ENCODE data around the gene ETV3. TPM values are rescaled to one million over a fixed set of nuclear protein-coding genes. Genes with fewer than 3 reads are reported as not detected.

Gene ETV3
- total RNA-seq, 4 donors from 2014 or later = 28.8 to 48.3 (median 32.5) TPM

DNA sequence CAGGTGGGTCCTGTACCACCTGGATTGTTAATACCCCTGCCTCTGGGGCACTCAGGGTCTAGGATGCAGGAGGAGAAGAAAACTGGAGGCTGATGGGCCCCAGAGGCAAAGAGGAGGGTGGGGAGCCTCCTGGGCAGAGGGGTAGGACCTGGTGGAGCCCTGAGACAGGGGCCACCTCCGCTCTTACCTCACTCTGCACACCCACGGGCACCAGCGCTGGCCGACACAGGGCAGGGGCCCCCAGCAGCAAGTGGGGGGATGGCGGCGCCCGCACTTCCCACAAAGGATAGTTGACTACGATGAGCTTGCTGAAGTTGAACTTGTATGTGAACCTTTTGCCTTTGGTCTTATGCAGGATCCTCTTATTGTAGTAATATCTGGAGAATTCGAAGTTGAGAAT, 39.7 kb downstream of the ETV3 start:
- DNase-seq (ENCODE audit: low spot score) (no peak), ATAC-seq (ENCODE audit: low FRiP score) (no peak)

DNA sequence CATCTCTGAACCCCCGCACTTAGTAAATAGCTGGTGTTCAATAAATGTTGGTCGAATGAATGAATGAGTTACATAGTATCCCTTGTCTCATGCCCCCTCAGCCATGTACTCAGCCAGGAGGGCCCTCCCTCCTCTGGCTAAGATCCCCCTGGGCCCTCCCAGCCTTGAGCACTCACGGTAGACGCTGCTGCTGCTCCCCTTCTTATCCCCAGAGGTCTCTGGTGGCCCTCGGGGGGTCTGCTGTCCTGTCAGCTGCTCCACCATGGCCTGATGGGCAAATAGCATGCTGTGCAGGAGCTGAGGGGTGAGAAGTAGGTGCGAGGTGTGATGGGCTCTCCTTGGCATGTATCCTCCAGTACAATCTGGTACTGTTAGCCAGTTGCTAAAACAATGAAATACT, 40.5 kb downstream of the ETV3 start:
- ATAC-seq (ENCODE audit: low FRiP score) (no peak), DNase-seq (ENCODE audit: low spot score) (no peak)

More for the DNA sequence above, 39.7 kb downstream of the ETV3 start:
- TF ChIP-seq, protein P1, sequence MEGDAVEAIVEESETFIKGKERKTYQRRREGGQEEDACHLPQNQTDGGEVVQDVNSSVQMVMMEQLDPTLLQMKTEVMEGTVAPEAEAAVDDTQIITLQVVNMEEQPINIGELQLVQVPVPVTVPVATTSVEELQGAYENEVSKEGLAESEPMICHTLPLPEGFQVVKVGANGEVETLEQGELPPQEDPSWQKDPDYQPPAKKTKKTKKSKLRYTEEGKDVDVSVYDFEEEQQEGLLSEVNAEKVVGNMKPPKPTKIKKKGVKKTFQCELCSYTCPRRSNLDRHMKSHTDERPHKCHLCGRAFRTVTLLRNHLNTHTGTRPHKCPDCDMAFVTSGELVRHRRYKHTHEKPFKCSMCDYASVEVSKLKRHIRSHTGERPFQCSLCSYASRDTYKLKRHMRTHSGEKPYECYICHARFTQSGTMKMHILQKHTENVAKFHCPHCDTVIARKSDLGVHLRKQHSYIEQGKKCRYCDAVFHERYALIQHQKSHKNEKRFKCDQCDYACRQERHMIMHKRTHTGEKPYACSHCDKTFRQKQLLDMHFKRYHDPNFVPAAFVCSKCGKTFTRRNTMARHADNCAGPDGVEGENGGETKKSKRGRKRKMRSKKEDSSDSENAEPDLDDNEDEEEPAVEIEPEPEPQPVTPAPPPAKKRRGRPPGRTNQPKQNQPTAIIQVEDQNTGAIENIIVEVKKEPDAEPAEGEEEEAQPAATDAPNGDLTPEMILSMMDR (IDR thresholded peaks at IDR 0.05) = no peak

DNA sequence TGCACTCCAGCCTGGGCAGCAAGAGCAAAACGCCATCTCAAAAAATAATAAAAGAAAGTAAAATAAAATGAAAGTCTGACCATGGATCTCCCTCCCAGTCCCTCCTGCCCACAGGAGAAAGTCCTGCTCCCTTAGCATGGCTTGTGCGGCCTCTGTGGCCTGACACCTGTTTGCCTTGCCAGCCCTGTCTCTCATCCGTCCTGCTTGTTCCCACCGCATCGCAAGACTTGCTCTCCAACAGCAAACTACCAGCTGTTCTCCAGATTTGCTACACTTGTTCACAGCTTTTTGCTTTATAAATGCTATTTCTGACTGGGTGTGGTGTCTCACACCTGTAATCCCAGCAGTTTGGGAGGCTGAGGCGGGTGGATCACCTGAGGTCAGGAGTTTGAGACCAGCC, 41.3 kb downstream of the ETV3 start:
- DNase-seq (ENCODE audit: low spot score) (no peak), ATAC-seq (ENCODE audit: low FRiP score) (no peak)
- TF ChIP-seq, protein P1 (IDR thresholded peaks at IDR 0.05) = no peak

More for the DNA sequence above, 40.5 kb downstream of the ETV3 start:
- TF ChIP-seq, protein P1 (IDR thresholded peaks at IDR 0.05) = no peak

DNA sequence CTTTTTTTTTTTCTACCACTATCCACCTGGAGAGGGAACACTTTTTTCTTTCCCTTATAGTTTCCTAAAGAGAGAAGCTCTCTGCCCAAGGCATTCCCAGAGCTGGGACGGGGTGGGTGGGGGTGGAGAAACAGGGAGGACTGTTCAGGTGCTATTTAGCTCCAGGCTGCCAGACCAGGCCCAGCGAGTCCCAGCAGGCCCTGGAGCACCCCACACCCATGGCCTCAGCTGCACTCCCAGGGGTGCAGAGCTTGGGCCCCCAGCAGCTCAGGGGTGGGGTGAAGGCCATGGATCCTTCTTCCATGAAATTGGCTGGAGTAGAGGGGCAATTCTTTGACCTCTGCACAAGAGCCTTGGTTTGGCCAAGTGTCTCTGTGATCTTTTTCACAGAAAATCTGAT, 42.6 kb downstream of the ETV3 start:
- TF ChIP-seq, protein P1 (IDR thresholded peaks at IDR 0.05) = no peak
- DNase-seq (ENCODE audit: low spot score) (no peak), ATAC-seq (ENCODE audit: low FRiP score) (no peak)

DNA sequence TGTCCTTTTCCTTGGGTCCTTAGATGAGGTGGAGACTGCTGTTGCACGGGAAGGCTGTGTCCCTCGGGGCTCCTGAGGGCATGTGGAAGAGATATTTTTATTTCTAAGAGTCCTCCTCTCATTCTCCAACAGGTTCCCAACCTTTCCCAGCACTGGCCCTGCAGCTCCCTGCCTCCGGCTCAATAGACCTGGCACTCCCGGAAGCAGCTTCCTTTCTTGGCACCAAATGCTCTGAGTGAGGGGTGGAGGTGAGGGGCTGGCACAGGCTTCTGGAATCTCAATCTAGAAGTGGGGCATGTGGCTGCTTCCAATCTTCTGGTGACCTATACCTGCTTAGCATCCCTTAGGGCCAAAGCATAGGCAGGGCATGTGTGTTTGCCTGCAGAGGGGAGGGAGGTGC, 43.1 kb downstream of the ETV3 start:
- TF ChIP-seq, protein P1 (IDR thresholded peaks at IDR 0.05) = no peak
- no peak for DNase-seq (ENCODE audit: low spot score)
- no peak for ATAC-seq (ENCODE audit: low FRiP score)

DNA sequence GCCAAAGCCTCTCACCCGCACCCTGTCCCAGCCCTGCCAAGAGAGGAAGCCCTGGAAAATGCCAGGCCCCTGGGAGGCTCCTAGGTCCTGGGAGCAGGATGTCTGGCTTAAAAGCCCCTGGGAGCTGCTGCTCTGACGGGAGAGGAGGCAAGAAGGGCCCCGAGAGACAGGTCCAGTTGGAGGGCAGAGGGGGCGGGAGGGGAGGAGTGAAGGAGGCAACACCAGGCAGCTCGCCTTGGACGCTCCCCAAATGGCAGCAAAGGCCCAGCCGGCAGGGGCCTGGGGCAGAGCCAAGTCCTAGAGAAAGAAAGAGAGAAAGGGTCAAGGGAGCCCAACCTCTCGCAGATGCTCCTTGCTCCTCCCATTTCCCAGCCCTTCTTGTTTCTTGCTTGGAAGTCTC, 45.4 kb downstream of the ETV3 start:
- DNase-seq (ENCODE audit: low spot score) (no peak), ATAC-seq (ENCODE audit: low FRiP score) (peak; percentile 29)
- TF ChIP-seq, protein P1 (IDR thresholded peaks at IDR 0.05) = no peak

DNA sequence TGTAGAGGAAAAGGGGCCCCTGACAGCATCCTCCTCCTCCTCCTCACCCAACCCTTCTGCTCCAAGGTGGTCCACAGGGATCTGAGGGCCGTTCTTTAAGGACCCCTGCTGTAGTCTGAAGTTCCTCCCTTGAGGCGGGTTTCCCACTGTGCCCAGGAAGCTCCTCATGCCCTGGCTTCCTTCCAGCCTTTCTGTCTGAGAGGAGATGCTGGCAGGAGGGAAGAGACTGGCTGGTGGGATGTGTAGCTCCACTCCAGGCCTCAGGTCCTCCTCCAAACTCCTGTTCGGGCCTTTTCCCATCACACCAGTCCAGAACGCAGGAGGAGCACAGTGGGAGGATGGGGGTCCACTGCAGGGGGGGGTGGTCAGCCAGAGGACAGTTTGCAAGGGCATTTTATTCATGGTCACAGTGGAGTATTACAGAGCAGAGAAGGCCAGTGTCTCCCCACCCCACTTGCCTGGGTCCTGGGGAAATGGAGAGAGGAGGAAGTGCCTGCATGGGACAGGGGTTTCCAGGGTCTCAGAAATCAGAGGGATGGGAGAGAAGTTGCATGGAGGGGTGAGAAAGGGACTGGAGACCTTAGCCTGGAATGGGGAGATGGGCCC, 46.4 kb downstream of the ETV3 start:
- DNase-seq (ENCODE audit: low spot score) (no peak), ATAC-seq (ENCODE audit: low FRiP score) (no peak)
- TF ChIP-seq, protein P1 (IDR thresholded peaks at IDR 0.05) = no peak

Measured in omental fat pad (tissue), 4 donors.